ENCODE results near the gene ARID1B. TPM values are rescaled to one million over a fixed set of nuclear protein-coding genes. Genes with fewer than 3 reads are reported as not detected.

The ARID1B gene
- total RNA-seq, 1 donor = 55.0 TPM

- Histone ChIP-seq H2AFZ (ENCODE audit: low read length) (no peak overlapping the region), H3K4me1 (ENCODE audit: insufficient read depth, low read length) (peaks cover 5% of the 10 kb centered on the region), H3K4me3 (ENCODE audit: insufficient read depth, low read length) (no peak overlapping the region), H3K9me3 (ENCODE audit: low read depth, low read length) (no peaks in the 10 kb centered on the region), H3K79me2 (ENCODE audit: insufficient read depth, low read length) (no peaks in the 10 kb centered on the region), H3K36me3 (ENCODE audit: insufficient read depth, low read length) (no peaks in the 10 kb centered on the region), H3K27ac (ENCODE audit: low read depth, low read length) (no peak overlapping the region), H3K4me2 (ENCODE audit: insufficient read depth, low read length) (no peak overlapping the region), H3K27me3 (ENCODE audit: insufficient read depth, low read length) (no peaks in the 10 kb centered on the region), H4K20me1 (ENCODE audit: insufficient read depth, low read length) (peaks cover 2% of the 10 kb centered on the region)
- no peak for TF ChIP-seq CTCF (IDR thresholded peaks at IDR 0.05; ENCODE audit: extremely low read depth, low read depth, low read length)
- DNase-seq (ENCODE audit: insufficient read length, low spot score, missing footprints) = no peak
Measured at GRCh38 chr6:157126183-157127098, 349.3 kb downstream of the ARID1B start.

GRCh38 chr6:157128235-157128775, 351.1 kb downstream of the ARID1B start:
- TF ChIP-seq CTCF (IDR thresholded peaks at IDR 0.05; ENCODE audit: extremely low read depth, low read depth, low read length) = no peak
- DNase-seq (ENCODE audit: insufficient read length, low spot score, missing footprints) = no peak
- Histone ChIP-seq H3K9me3 (ENCODE audit: low read depth, low read length) (no peaks in the 10 kb centered on the region), H3K27ac (ENCODE audit: low read depth, low read length) (no peak overlapping the region), H4K20me1 (ENCODE audit: insufficient read depth, low read length) (peaks cover 2% of the 10 kb centered on the region), H3K4me1 (ENCODE audit: insufficient read depth, low read length) (peaks cover 5% of the 10 kb centered on the region), H3K4me3 (ENCODE audit: insufficient read depth, low read length) (no peak overlapping the region), H3K36me3 (ENCODE audit: insufficient read depth, low read length) (peaks cover 8% of the 10 kb centered on the region), H3K4me2 (ENCODE audit: insufficient read depth, low read length) (no peak overlapping the region), H3K27me3 (ENCODE audit: insufficient read depth, low read length) (no peaks in the 10 kb centered on the region), H3K79me2 (ENCODE audit: insufficient read depth, low read length) (no peaks in the 10 kb centered on the region), H2AFZ (ENCODE audit: low read length) (no peak overlapping the region)

- no peak for TF ChIP-seq CTCF (IDR thresholded peaks at IDR 0.05; ENCODE audit: extremely low read depth, low read depth, low read length)
- H3K4me2 ChIP-seq (ENCODE audit: insufficient read depth, low read length) = no peak overlapping the region
- H3K27ac ChIP-seq (ENCODE audit: low read depth, low read length) = no peak overlapping the region
- H2AFZ ChIP-seq (ENCODE audit: low read length) = no peak overlapping the region
- H3K4me1 ChIP-seq (ENCODE audit: insufficient read depth, low read length) = peaks cover 17% of the 10 kb centered on the region
- no peaks in the 10 kb centered on the region for H3K9me3 ChIP-seq (ENCODE audit: low read depth, low read length)
- no peak for DNase-seq (ENCODE audit: insufficient read length, low spot score, missing footprints)
- H3K27me3 ChIP-seq (ENCODE audit: insufficient read depth, low read length) = no peaks in the 10 kb centered on the region
- H3K4me3 ChIP-seq (ENCODE audit: insufficient read depth, low read length) = no peak overlapping the region
- H4K20me1 ChIP-seq (ENCODE audit: insufficient read depth, low read length) = no peaks in the 10 kb centered on the region
- no peaks in the 10 kb centered on the region for H3K79me2 ChIP-seq (ENCODE audit: insufficient read depth, low read length)
- H3K36me3 ChIP-seq (ENCODE audit: insufficient read depth, low read length) = peaks cover 14% of the 10 kb centered on the region
Measured at GRCh38 chr6:157131250-157131649, 354.1 kb downstream of the ARID1B start.

- no peaks in the 10 kb centered on the region for H3K27me3 ChIP-seq (ENCODE audit: insufficient read depth, low read length)
- DNase-seq (ENCODE audit: insufficient read length, low spot score, missing footprints) = no peak
- H3K27ac ChIP-seq (ENCODE audit: low read depth, low read length) = no peak overlapping the region
- TF ChIP-seq CTCF (IDR thresholded peaks at IDR 0.05; ENCODE audit: extremely low read depth, low read depth, low read length) = no peak
- H3K36me3 ChIP-seq (ENCODE audit: insufficient read depth, low read length) = peaks cover 16% of the 10 kb centered on the region
- H3K4me2 ChIP-seq (ENCODE audit: insufficient read depth, low read length) = no peak overlapping the region
- H2AFZ ChIP-seq (ENCODE audit: low read length) = no peak overlapping the region
- H3K9me3 ChIP-seq (ENCODE audit: low read depth, low read length) = no peaks in the 10 kb centered on the region
- no peak overlapping the region for H3K4me3 ChIP-seq (ENCODE audit: insufficient read depth, low read length)
- H4K20me1 ChIP-seq (ENCODE audit: insufficient read depth, low read length) = no peaks in the 10 kb centered on the region
- H3K79me2 ChIP-seq (ENCODE audit: insufficient read depth, low read length) = no peaks in the 10 kb centered on the region
- H3K4me1 ChIP-seq (ENCODE audit: insufficient read depth, low read length) = peaks cover 16% of the 10 kb centered on the region
Measured at GRCh38 chr6:157133856-157134255, 356.7 kb downstream of the ARID1B start.
